Right kidney (tissue), 1 donor: ENCODE data around the gene SUPT4H1.

Experiments
- DNase-seq: peaks from one replicate; pipeline ENCODE4 v3.0.0-alpha.2; 2016

SUPT4H1 gene

GRCh38 chr17:58365185-58365979 lies 13.4 kb upstream of the SUPT4H1 start:
- DNase-seq, result no peak

GRCh38 chr17:58364270-58364942 lies 12.4 kb upstream of the SUPT4H1 start:
- no peak for DNase-seq

GRCh38 chr17:58363457-58364185 lies 11.6 kb upstream of the SUPT4H1 start:
- DNase-seq, result no peak

GRCh38 chr17:58362368-58363014 lies 10.5 kb upstream of the SUPT4H1 start:
- no peak for DNase-seq

GRCh38 chr17:58360296-58361063 lies 8.5 kb upstream of the SUPT4H1 start:
- DNase-seq, result no peak

- no peak for DNase-seq
These were observed 6.6 kb upstream of the SUPT4H1 start for GRCh38 chr17:58358408-58359172.

- no peak for DNase-seq
These were observed 5.6 kb upstream of the SUPT4H1 start for GRCh38 chr17:58357312-58358297.

GRCh38 chr17:58356231-58356630 lies 4.2 kb upstream of the SUPT4H1 start:
- no peak for DNase-seq

GRCh38 chr17:58354541-58355216 lies 2.7 kb upstream of the SUPT4H1 start:
- DNase-seq, result no peak

- DNase-seq, result no peak
These were observed 1.4 kb upstream of the SUPT4H1 start for GRCh38 chr17:58353389-58353825.

- peak; percentile 61 for DNase-seq
These were observed 791 bp upstream of the SUPT4H1 start for GRCh38 chr17:58352596-58353388.

GRCh38 chr17:58351182-58351581 lies 819 bp downstream of the SUPT4H1 start:
- no peak for DNase-seq

- no peak for DNase-seq
These were observed 4.0 kb downstream of the SUPT4H1 start for GRCh38 chr17:58348038-58348437.

- no peak for DNase-seq
These were observed 6.5 kb downstream of the SUPT4H1 start for GRCh38 chr17:58345500-58345899.

GRCh38 chr17:58344791-58345157 lies 7.2 kb downstream of the SUPT4H1 start:
- DNase-seq, result no peak

- DNase-seq, result no peak
These were observed 7.8 kb downstream of the SUPT4H1 start for GRCh38 chr17:58344047-58344790.

GRCh38 chr17:58343131-58343530 lies 8.9 kb downstream of the SUPT4H1 start:
- DNase-seq, result no peak
